Pulmonary artery endothelial cell (primary cell): ENCODE results near the gene HEPACAM. TPM values are rescaled to one million over a fixed set of nuclear protein-coding genes. Genes with fewer than 3 reads are reported as not detected.

Source experiments
- DNase-seq: peaks from one replicate; pipeline ENCODE4 v3.0.0-alpha.2; 2011; ENCODE audit warnings: low read depth, low spot score
- total RNA-seq: library from RNA; depleted of rRNA; stranded (reverse); fragments of >200 nt; gene quantifications from 2 replicates; pipeline ENCODE4 v1.2.3, GENCODE V29; 2014

Gene HEPACAM
- total RNA-seq, 1 donor from 2014 or later, result not detected

GRCh38 chr11:124884869-124885479 lies 50.9 kb downstream of the HEPACAM start:
- no peak for DNase-seq

GRCh38 chr11:124884340-124884739 lies 51.5 kb downstream of the HEPACAM start:
- no peak for DNase-seq

GRCh38 chr11:124882339-124883071 lies 53.3 kb downstream of the HEPACAM start:
- DNase-seq, result no peak

- DNase-seq, result no peak
These were observed 54.9 kb downstream of the HEPACAM start for GRCh38 chr11:124880958-124881357.

- DNase-seq, result no peak
These were observed 55.6 kb downstream of the HEPACAM start for GRCh38 chr11:124880290-124880611.

GRCh38 chr11:124879493-124880289 lies 56.2 kb downstream of the HEPACAM start:
- DNase-seq, result no peak

- DNase-seq, result no peak
These were observed 56.9 kb downstream of the HEPACAM start for GRCh38 chr11:124878759-124879492.

GRCh38 chr11:124877910-124878758 lies 57.7 kb downstream of the HEPACAM start:
- DNase-seq, result no peak

- DNase-seq, result no peak
These were observed 58.3 kb downstream of the HEPACAM start for GRCh38 chr11:124877631-124877909.

GRCh38 chr11:124876818-124877630 lies 58.8 kb downstream of the HEPACAM start:
- DNase-seq, result no peak

- DNase-seq, result peak; percentile 89
These were observed 59.7 kb downstream of the HEPACAM start for GRCh38 chr11:124875943-124876817.

- no peak for DNase-seq
These were observed 60.4 kb downstream of the HEPACAM start for GRCh38 chr11:124875401-124875800.

- no peak for DNase-seq
These were observed 61.1 kb downstream of the HEPACAM start for GRCh38 chr11:124874571-124875255.

GRCh38 chr11:124873951-124874350 lies 61.9 kb downstream of the HEPACAM start:
- DNase-seq, result no peak

GRCh38 chr11:124872741-124873140 lies 63.1 kb downstream of the HEPACAM start:
- DNase-seq, result no peak

GRCh38 chr11:124872280-124872679 lies 63.6 kb downstream of the HEPACAM start:
- DNase-seq, result no peak

GRCh38 chr11:124870430-124870829 lies 65.4 kb downstream of the HEPACAM start:
- no peak for DNase-seq

GRCh38 chr11:124869856-124870387 lies 65.9 kb downstream of the HEPACAM start:
- no peak for DNase-seq
